ENCODE measurements around the gene KIAA1328.
"Not testable (repeated sequence)": the region's sequence is repeated elsewhere in the genome, so short reads cannot be mapped to it uniquely, and the experiment has no call there.

Gene KIAA1328

DNA sequence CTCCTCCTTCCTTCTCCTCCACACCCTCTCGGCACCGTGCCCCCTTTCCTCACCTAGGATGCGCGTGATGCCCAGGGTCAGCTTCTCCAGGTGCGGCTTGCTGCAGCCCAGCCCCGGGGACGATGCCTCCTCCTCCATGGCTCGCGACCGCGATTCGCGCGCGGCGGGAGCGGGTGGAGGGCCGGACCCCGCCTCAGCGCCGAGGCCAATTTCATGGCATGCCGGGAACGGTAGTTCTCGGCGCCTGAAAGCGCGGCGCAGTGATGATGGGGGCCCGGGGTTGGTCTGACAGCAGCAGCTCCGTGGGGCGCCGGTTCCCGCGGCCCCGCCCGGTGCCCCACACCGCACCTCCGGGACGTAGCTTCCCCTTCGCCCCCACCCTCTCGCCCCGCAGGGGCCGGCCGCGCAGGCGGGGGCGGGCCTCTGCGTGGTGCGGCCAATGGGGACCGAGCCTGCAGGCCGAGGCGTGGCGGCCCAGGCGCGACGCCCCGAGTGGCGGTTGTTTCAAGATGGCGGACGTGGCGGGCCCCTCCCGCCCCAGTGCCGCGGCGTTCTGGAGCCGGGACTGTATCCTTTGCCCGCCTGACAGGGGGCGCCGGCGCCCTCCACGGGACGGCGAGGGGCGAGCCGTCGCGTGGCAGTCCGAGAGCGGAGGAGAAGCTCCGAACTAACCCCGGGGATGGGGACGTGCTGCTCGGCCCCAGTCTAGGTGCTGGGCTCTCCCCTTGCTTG lies at the start of gene KIAA1328, which contains the start of gene TPGS2:
KIAA1328 (plus strand) TSS at position 498 of the 732 bp plus-strand sequence; CDS start at position 510, 12 bp downstream.
TPGS2 (minus strand) TSS at position 373 of the 732 bp plus-strand sequence; CDS start at position 138, 235 bp downstream.
- DNase-seq: peak; percentile 89 to 90

DNA sequence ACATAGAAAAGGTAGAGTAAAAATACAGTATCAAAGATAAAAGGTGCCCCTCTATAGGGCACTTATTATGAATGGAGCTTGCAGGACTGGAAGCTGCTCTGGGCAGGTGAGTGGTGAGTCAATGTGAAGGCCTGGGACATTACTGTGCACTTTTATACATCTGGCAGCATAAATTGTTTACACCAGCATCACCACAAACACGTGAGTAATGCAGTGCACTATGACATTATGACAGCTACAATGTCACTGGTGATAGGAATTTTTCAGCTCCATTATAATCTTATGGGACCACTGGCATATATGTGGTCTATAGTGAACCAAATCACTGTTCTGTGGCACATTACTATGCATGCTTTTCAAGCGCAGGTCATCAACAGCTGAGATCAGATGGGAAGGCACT lies 48.2 kb upstream of the KIAA1328 start:
- no peak for DNase-seq

DNA sequence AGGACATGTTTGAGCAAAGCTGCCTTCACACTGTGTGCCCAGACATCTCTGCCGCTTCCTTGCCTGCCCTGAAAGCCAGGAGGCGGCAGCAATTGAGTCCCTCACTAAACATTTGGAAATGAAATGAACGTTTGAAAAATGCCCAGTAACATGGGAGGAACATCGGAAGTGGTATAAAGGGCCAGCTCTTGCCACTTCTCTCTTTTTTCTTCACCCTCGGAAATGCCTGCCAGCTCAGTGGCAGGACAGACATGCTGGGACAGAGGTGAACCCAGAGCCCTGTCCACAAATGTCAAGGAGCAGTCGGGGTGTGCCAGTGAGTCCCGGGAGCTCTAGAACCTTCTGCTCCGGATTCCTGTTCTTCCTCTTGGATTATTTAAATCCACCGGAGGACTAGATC lies 46.2 kb upstream of the KIAA1328 start:
- no peak for DNase-seq

DNA sequence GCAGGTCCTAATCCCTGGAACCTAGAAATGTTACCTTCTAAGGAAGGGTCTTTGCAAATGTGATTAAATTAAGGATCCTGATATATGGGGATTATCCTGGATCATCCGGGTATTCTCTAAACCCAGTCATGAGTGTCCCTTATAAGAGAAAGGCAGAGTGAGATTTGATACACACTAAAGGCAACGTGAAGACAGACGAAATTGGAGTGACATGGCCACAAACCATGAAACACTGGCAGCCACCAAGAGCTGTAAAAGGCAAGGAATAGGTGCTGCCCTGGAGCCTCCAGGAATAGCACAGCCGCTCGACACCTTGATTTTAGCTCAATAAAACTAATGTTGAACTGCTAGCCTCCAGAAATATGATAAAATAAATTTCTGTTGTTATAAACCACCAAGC lies 45.1 kb upstream of the KIAA1328 start:
- no peak for DNase-seq

DNA sequence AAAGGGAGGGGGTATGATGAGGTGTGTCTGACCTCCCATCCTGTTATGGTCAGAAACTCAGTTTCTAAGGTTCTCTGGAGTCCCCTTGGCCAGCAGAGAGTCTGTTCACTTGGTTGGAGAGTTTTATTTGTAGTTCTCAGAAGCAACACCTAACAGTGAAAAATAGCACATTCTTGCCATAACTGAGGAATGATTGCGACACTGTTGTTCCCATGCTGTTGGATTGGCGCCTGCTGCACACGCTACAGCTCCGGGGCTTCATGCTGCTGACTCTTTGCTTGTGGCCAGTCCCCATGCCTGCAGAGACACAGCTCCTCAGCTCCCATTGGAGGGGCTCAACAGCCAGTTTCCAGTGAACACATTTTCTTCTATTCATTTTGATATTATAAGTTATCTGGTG lies 42.2 kb upstream of the KIAA1328 start:
- no peak for DNase-seq

DNA sequence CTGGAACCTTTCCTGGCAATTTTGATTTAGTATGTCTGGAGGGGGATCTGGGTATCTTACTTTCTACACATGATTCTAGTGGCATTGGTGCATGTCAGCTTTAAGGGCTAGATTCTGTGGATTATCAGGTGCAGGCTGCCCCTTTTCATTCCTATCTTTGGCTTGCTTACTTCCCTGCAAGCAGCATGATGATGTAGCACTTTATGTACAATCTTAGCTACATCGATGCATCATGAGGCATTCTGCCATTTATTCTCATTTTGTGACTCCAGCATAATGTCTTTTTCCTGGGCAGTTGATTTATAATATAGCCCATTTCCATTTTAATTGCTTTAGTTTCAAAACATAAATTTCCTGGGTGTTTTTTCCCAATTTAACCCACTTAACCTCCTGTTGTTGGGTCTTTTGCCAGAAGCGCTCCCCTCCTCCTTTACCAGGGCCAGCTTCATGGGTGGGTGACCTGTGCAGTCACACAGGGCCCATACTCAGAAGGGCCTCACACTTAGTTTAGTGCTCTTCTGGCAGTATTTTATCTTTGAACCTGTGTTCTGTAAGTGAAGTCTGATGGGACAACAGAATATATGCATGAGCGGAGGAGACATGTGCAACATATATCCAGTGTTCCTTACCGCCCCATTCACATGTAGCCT lies 36.2 kb upstream of the KIAA1328 start:
- no peak for DNase-seq

DNA sequence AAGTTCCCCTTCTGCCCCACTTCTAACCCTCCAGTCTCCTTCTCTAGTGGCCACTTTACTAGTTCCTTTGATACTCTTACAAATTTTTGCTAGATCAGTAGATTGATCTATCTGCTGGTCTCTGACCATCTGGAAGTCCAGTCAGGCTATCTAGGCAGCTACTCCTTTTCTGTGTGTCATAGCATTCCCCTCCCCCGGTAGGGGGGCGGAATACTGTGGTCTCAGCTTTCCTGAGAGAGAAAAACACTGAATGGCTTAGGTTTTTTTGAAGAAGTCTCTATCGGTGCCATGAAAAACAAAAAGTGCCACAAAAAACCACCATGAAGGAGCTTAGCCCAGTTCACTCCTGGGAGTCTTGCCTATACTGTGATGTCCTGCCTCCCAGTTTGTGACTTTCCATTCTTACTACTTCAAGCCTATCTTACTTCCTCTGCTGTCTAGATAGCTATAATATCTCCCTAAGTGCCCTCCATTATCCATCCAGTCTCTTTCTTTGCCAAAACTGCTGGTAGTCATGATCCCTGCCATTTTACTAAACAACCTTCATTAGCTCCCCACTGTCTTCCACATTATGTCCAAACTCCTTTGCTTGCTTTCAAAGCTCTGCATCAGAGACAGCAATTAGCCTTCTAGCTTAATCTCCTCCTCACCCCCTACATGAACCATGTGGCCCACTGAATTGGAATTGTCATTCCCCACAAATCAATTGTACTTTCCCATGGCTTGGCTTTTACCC lies 30.0 kb upstream of the KIAA1328 start:
- no peak for DNase-seq

DNA sequence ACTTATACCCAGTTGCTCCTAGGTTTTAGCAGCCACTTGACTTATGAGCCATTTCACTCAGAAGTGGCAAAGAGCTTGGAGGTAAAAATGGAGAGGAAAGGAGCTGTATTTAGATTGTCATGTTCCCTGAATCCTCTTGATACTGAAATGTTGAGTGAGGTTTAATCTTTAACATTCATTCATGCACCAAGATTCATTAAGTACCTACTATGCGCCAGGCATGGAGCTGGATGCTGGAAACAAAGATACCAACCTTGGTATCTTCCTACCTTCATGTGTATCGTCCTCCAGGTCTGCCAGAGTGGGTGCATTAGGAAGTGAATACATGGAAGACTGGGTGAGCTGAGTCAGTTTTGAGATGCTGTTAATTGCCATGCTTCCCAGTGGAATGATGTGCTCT lies 23.8 kb upstream of the KIAA1328 start:
- no peak for DNase-seq

DNA sequence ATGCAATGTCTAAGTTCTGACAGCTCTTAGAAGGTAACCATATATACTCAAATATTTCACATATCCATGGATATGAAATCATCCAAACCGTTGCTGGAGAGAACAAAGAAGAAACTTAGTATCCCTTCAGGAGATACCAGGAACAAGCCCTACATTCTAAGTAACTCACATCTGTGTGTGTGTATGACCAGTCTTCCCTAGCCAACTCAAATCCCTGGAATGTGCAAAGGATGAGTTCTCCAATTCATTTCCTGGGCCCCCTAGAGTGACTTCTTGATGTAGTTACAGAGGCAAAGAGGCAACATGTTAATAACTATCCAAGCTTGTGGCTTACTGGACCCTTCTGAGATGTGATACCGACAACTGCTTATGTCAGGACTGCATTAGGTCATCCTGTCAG lies 20.2 kb upstream of the KIAA1328 start:
- no peak for DNase-seq

DNA sequence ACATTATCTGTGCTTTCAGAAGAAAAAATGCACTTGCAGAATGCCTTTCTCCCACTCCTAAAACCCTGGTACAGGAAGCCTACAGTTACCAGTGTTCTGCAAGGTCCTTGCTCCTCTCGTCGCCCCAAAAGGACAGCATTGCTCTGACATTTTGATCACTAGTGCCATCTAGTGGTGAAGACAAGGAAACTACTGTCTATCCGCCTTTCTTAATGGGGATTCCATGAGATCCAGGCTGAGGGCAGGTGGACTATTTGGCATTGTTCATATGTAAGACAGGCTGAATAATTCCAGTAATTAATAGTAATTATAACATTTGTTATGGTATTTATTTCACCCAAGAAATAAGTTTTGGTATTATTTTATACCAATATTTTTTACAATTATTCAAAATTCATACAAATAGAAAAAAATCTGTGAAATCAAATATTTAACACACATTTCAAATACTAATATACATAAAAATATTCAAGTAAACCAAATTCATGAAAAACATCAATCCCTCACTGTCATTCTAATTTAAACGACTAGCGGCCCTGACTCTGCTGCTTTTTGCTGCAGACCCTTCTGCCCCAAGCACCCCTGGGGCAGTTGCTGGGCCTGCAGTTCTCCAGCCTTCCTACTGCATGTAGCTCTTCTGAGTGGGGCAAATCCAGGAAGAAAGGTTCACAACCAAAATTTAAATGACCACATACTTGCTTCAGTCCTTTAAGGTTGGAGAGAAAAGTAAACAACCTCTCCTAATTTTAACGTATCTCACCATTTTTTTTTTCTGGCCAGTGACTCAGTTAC lies 19.1 kb upstream of the KIAA1328 start:
- peak; percentile 41 to 70 for DNase-seq

DNA sequence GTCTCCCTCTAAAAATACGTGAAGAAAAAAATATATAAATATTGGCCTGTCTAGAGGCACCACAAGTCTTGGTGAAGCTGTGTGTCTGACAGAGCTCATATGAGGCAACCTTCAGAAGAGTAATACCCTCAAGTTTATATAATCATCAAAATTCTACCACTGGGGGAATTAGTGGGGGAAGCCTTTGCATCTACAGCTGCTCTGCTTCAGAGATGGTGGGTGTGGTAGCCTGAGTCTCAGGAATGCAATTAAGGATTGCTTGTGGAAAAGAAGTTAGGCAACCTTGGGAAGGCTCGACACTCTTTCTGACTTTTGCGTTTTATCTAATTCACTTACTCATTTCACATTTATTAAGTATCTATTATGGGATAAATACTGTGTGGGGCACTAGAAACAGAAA lies 17.5 kb upstream of the KIAA1328 start:
- no peak for DNase-seq

DNA sequence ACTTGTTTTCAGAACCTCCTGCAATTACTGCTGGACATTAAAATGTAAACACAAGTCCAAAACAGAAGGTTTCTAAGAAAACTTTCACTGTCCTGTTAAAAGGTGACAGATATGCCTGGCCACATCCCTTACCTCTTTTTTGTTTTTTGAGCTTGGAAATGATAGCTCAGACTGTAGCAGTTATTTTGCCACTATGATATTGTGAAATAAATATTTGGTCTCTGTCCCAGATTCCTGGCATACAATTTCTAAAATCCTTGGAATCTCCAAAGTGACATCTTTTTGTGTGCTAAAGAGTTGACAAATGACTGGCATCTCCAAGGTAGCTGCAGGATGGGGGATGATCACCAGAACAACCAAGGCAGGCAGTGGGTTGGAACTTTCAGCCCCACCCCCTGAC lies 17.0 kb upstream of the KIAA1328 start:
- no peak for DNase-seq

DNA sequence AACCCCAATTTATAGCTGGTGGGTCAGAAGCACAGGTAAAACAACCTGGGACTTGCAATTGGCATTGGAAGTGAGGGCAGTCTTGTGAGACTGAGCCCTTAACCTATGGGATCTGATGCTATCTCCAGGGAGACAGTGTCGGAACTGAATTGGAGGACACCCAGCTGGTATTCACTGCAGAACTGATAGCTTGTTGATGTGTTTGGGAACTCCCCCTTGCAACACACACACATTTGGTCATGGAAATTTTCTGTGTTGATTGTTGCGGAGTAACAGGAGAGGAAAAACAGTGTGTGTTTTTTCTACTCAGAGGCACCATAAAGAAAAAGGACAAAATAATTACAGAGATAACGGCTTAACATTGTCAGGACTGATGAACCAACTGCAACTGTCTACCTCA lies 16.2 kb upstream of the KIAA1328 start:
- no peak for DNase-seq

DNA sequence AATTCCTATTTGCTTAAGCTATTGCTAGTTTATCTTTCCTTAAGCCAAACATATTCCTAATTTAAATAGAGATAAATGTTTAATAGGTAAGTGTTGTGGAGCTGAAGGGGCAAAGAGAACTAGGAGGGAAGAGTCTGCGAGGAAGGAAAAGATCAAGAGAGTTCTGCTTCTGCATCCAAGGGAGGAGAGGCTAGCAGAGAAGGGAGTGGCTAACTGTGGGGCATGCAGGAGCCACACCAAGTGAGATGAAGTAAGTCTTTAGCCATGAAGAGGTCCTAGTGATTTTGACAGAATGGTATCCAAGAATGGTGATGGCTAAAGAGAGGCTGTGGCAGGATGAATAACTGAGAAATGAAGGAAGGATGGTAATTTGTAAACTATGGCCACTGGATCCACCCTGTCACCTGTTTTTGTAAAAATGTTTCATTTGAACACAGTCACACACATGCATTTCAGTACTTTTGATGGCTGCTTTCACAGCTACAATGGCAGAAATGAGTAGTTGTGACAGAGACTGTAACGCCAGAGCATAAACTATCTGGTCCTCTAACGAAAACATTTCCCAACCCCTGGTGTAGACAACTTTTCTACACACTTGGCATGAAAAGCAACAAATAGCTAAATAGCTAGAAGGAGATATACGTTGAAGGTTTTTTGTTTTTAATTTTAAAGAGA lies 15.7 kb upstream of the KIAA1328 start:
- no peak for DNase-seq

DNA sequence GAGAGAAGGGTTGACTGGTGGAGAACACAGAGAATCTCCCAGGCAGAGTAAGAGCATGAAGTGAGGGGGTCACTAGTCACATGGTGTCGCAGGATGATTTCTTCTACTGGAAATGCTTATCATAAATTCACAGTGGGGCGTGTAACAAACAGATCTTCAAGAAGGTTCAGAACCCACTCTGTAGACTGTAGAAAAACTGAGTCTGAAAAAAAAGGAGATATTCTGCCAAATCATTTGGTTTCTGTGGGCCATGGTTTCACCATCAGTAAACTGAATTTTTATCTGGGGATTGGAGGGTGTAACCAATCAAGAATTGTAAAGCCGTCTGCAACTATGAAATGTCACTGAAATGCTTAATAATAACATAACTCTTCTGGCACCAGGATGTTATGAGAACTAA lies 15.1 kb upstream of the KIAA1328 start:
- no peak for DNase-seq

DNA sequence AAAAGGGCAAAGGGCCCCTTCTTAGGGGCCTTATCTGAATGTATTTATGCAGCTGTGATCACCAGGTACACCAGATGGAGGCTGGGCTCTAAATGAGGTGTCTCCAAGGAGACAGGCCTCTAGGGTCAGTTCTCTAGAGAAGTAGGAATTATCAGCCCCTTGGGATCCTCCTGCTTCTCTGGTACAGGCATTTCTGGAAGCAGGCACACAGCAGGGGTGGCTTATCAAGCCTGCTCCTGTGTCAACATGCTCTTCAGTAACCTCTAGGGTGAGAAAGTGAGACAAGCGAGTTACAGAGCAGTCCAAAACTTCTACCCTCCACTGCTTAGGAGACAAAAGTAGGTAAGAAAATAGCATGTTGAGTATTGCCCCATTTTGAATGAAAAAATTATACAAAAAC lies 13.9 kb upstream of the KIAA1328 start:
- no peak for DNase-seq

DNA sequence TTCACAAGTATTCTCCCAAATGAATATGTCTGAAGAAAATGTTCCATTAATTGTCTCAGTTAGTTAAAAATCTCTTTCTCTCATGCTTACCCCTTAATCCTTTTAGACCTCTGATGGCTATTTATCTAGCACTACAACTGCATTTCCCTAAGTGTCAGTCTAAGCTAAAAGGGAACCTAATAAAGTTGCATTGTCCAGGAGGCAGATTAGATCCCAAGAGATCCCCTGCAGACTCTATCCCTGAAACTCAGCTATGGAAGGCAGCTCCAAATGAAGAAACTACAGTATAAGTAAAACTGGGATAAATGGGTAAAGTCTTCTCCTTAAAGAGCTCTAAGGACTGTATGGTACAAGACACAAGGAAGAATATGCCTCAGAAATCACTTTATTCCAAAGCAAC lies 12.8 kb upstream of the KIAA1328 start:
- DNase-seq: not testable (repeated sequence)

DNA sequence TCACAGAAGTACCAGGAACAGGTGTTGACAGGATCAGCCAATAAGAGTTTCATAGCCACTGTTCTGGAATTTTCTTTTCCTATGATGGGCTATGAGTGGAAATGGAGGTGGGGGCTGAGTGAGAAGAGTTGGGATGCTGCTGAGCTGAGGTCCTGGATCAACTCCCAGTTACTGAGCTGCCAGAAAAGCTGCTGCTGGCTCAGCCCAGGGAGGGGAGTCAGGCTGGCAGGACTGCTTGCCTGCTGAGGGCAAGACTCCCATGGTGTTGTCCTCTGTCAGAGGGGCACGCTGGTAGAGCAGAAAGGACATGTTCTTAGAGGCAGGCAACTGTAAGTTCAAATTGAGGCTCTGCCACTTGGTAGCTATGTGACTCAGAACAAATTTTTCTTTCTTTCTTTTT lies 11.9 kb upstream of the KIAA1328 start:
- no peak for DNase-seq

DNA sequence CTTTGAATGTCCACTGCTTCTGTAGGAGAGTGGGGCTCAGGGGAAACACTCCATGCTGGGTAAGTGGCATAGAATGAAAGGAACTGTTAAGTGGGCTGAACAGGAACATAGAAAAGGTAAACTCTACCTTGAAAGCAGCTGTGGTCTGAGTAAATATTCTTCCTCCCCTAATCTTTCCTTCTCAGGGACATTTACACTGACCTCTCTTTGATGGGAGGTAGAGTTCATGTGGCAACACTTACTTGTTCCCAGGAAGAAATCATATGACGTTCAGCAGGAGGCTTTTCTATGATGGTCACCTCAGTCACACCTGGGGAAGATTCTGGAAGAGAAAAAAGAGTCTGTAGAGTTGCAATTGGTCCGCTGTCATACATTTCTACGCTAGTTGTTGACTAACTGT lies 10.3 kb upstream of the KIAA1328 start:
- DNase-seq: no peak

DNA sequence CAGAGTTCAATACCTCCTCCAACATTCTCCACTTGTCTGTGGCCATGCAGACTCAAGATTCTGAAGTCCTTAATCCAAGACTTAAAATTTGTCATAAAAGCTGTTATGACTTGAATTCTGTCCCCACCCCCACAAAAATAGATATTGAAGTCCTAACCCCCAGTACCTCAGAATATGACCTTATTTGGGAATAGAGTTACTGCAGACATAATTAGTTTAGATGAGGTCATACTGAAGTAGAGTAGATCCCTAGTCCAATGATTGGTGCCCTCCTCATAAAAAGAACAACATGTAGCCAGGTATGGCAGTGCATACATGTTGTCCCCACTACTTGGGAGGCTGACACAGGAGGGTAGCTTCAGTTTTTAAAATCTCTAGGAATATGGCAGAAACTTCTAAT lies 9.3 kb upstream of the KIAA1328 start:
- no peak for DNase-seq

DNA sequence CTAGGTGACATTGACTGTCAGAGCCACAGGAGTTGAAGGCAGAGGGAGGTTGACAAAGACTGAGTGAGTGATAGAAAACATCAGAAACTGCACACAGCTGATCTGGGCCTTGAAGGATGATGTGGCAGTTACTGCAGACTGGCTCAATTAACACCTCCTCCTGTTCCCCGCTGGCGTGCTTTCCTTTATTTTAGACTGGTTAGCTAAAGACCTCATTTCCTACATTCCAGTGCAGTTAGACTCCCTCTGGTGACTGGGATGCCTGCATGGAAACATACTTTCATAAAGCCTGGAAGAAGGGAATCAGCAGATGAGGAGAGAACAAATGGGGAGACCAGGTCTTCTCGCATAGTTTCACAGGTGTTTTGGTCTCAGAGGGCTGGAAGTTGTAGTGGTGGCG lies 7.2 kb upstream of the KIAA1328 start:
- no peak for DNase-seq

DNA sequence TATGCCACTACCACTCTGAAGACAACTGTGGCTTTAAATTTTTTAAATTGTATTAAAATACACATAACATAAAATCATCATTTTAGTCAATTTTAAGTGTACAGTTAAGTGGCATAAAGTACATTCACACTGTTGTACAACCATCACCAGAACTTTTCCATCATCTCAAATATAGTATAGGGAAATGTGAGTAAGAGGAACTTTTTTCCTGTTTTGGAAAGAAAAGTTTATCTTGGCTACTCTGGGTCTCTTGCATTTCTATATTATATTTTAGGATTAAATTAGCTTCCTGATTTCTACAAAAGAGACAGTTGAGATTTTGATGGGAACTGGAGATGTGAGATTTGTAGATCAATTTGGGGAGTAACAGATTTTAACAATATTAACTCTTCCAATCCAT lies 3.4 kb upstream of the KIAA1328 start:
- DNase-seq: no peak

DNA sequence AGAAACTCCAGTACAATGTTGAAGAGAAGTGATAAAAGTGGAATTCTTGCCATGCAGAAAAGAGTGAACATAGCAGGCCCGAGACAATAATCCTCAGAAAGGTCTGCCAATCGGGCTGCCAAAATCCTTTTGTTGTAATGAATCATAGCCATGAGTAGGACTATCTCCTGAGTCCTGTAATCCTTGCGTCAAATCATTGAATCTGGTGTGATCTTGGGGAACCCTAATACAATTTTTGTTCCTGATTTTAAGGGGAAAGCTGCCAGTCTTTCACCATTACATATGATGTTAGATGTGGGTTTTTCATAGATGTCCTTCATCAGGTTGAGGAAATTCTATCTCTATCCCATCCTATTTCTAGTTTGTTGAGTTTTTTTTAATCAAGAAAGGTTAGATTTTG lies 2.4 kb upstream of the KIAA1328 start:
- DNase-seq: no peak
